GM12878 (cell line): ENCODE data around the gene ARHGAP6. TPM values are rescaled to one million over a fixed set of nuclear protein-coding genes. Genes with fewer than 3 reads are reported as not detected.

Experiments
- ATAC-seq: fragments of 200-7000 bp; cut with Tn5 transposase; 3 replicates; pipeline ENCODE4 v1.9.1; 2020; ENCODE audit warnings: mild to moderate bottlenecking, moderate library complexity
- BruUV-seq: library from RNA; stranded (reverse); fragments of 400-500 nt; replicated peaks from 2 replicates; lab custom pipeline; 2021; lab: Mats Ljungman, UMichigan
- CTCF ChIA-PET: fragments of 300-600 bp; sonication (Branson Sonifier 250); formaldehyde crosslinking; extraction: SDS; loops from one replicate; lab custom pipeline; 2021; ENCODE audit warnings: inconsistent platforms; lab: Yijun Ruan, JAX
- POLR2A ChIA-PET: fragments of 350-600 bp; formaldehyde crosslinking; extraction: SDS; loops from one replicate; lab custom pipeline; 2021; ENCODE audit warnings: inconsistent platforms; lab: Charles Lee
- RAD21 ChIA-PET: fragments of 300-600 bp; sonication (Branson Sonifier 250); formaldehyde crosslinking; loops from one replicate; lab custom pipeline; 2023; ENCODE audit warnings: antibody characterized with exemption; ENCODE audit not compliant: unreplicated experiment; lab: Charles Lee
- SMC1A ChIA-PET: fragments of 300-600 bp; sonication (Branson Sonifier 250); formaldehyde crosslinking; loops from one replicate; lab custom pipeline; 2023; ENCODE audit not compliant: unreplicated experiment, uncharacterized antibody; lab: Charles Lee
- DNase-seq: peaks from one replicate; pipeline ENCODE4 v3.0.0-alpha.2; 2011; ENCODE audit warnings: low read depth, low spot score
- FAIRE-seq: peaks from 3 replicates; lab custom pipeline; 2011; peaks lifted over from hg19 to GRCh38; lab: Jason Lieb, UNC
- H2AFZ ChIP-seq: 2 replicates; pipeline ENCODE4 v1.6.0; 2011; ENCODE audit warnings: low read depth, low read length, control low read depth; ENCODE audit not compliant: control insufficient read depth
- H3K27ac ChIP-seq: 2 replicates; pipeline ENCODE4 v1.5.1; 2011; ENCODE audit warnings: control low read depth; ENCODE audit not compliant: control insufficient read depth, insufficient read depth
- H3K27me3 ChIP-seq, 2 experiments: replicated peaks in 1 of 2; 2 replicates each; pipeline versions ENCODE4 v1.6.0 to v1.6.1; 2011; ENCODE audit warnings: low read length in 1 of 2; ENCODE audit not compliant: control insufficient read depth in 2 of 2, insufficient read depth in 2 of 2
- H3K36me3 ChIP-seq, 2 experiments: 2 replicates each; pipeline ENCODE4 v1.5.1; 2011; ENCODE audit warnings: low read length in 1 of 2; ENCODE audit not compliant: control insufficient read depth in 2 of 2, insufficient read depth in 2 of 2
- H3K4me1 ChIP-seq: 2 replicates; pipeline ENCODE4 v1.6.1; 2011; ENCODE audit warnings: mild to moderate bottlenecking, low read length, moderate library complexity, mixed read lengths; ENCODE audit not compliant: control insufficient read depth, insufficient read depth
- H3K4me2 ChIP-seq: 2 replicates; pipeline ENCODE4 v1.6.0; 2011; ENCODE audit warnings: control low read depth; ENCODE audit not compliant: control insufficient read depth, insufficient read depth
- H3K4me3 ChIP-seq: fragments of 200-600 bp; sonication (generic); 2 replicates; pipeline ENCODE4 v1.5.1; 2016
- H3K79me2 ChIP-seq: 2 replicates; pipeline ENCODE4 v1.6.0; 2011; ENCODE audit warnings: low read length; ENCODE audit not compliant: control insufficient read depth, insufficient read depth
- H3K9ac ChIP-seq: 2 replicates; pipeline ENCODE4 v1.8.0; 2011; ENCODE audit warnings: low read length, control low read depth, mixed read lengths; ENCODE audit not compliant: control insufficient read depth, insufficient read depth
- H3K9me3 ChIP-seq: replicated peaks from 3 replicates; pipeline ENCODE4 v1.5.1; 2011; ENCODE audit warnings: mild to moderate bottlenecking, low read length; ENCODE audit not compliant: control insufficient read depth, insufficient read depth
- H4K20me1 ChIP-seq: 2 replicates; pipeline ENCODE4 v1.6.0; 2011; ENCODE audit not compliant: control insufficient read depth, insufficient read depth
- ASH2L ChIP-seq: fragments of 300-600, 200-600 bp; sonication (generic); IDR thresholded peaks from 2 replicates; pipeline ENCODE4 v1.6.1; 2017; ENCODE audit warnings: low read depth, mild to moderate bottlenecking, borderline replicate concordance
- CBX5 ChIP-seq: sonication (generic); IDR thresholded peaks from 2 replicates; pipeline ENCODE4 v1.6.1; 2016; ENCODE audit warnings: low read depth, moderate library complexity, mild to moderate bottlenecking, inconsistent platforms
- E4F1 ChIP-seq: fragments of 450-650 bp; IDR thresholded peaks from 2 replicates; pipeline ENCODE4 v1.6.1; 2018; ENCODE audit warnings: borderline replicate concordance, mild to moderate bottlenecking; ENCODE audit not compliant: partially characterized antibody
- KAT2A ChIP-seq: conservative IDR thresholded peaks from 2 replicates; pipeline ENCODE4 v1.6.1; 2011; ENCODE audit warnings: low read depth, low read length; ENCODE audit not compliant: control insufficient read depth
- WGBS: methylation state at CpG from one replicate; pipeline ENCODE4 v1.1.6; 2016; ENCODE audit warnings: low lambda C conversion rate; ENCODE audit not compliant: insufficient replicate concordance, insufficient coverage; ENCODE audit errors: missing lambda C conversion rate; 5-methylcytosine and 5-hydroxymethylcytosine counted together
- in situ Hi-C: fragments of 300-500 bp; cut with MboI; formaldehyde crosslinking; loops from 9 replicates; pipeline ENCODE4 v1.14.3; 2018; ENCODE audit warnings: mixed read lengths
- intact Hi-C: fragments of 100-400 bp; cut with micrococcal nuclease; formaldehyde crosslinking; loops from one replicate; pipeline ENCODE4 v1.14.2; 2022; ENCODE audit not compliant: unreplicated experiment
- microRNA-seq: library from miRNA; unstranded; fragments of <30 nt; microRNA quantifications from one replicate; pipeline ENCODE4, GENCODE V29; 2018
- polyA plus RNA-seq, 11 experiments: library from polyadenylated mRNA; depleted of rRNA in 4 of 11; unstranded in 6 of 11; stranded (reverse) in 5 of 11; fragments of >200 nt; fragmentation: Nextera tagmentation in 4 of 11; fragmentation: Illumina TruSeq in 1 of 11; extraction: Ambion mirVana in 4 of 11; extraction: Trizol in 1 of 11; gene quantifications; 1 replicate in 1 of 11; 2 replicates in 10 of 11; pipeline versions ENCODE4 v1.2.1 to v1.2.3, GENCODE V29; 2011 to 2016; ENCODE audit warnings: inconsistent platforms in 2 of 11, missing spikeins in 2 of 11, low read depth in 1 of 11
- small RNA-seq: library from RNA; depleted of rRNA; stranded (forward); fragments of <200 nt; gene quantifications from one replicate; pipeline ENCODE3, GENCODE V24; 2014
- total RNA-seq, 4 experiments: library from RNA; depleted of rRNA in 3 of 4; stranded (reverse); fragments of >200 nt in 3 of 4; fragmentation: Illumina TruSeq in 1 of 4; extraction: Trizol in 1 of 4; gene quantifications; 2 replicates each; pipeline versions ENCODE4 v1.2.1 to v1.2.3, GENCODE V29; 2013 to 2021

Gene ARHGAP6
- total and polyA plus RNA-seq, 10 of the 15 experiments (the other 5 are each of a cell fraction or from before 2014, with no cell fraction given) = 0.20 to 1.8 (median 0.76) TPM

- Histone ChIP-seq H3K36me3 (no peaks in the 10 kb centered on the region), H4K20me1 (no peaks in the 10 kb centered on the region), H3K4me1 (no peaks in the 10 kb centered on the region), H2AFZ (no peak overlapping the region), H3K9me3 (no peaks in the 10 kb centered on the region), H3K9ac (no peak overlapping the region), H3K27ac (no peak overlapping the region), H3K79me2 (no peaks in the 10 kb centered on the region), H3K4me3 (no peak overlapping the region), H3K27me3 (no peaks in the 10 kb centered on the region), H3K4me2 (no peak overlapping the region)
- ChIA-PET SMC1A (no interaction called here), RAD21 (no interaction called here), CTCF (no interaction called here), POLR2A (no interaction called here)
- FAIRE-seq = no peak
- TF ChIP-seq KAT2A (no peak), E4F1 (no peak), ASH2L (no peak), CBX5 (peak; percentile 60; the same call in 1 of the 2 replicates)
- BruUV-seq = no TSS peak
- in situ Hi-C loops (no loop called here), intact Hi-C loops (loop anchor here (10.0 kb wide), 1 partner anchor 215 kb away; no protein-coding TSS in a partner anchor)
- 40% methylated on average over 1 of the region's 1 CpG for WGBS
- no peak for ATAC-seq
- no peak for DNase-seq
These were observed 575.9 kb downstream of the ARHGAP6 start for GRCh38 chrX:11089802-11090201.

Small RNA genes lying within 50 kb of the gene (microRNA-seq; reads per million reads assigned to microRNA genes)
- gene MIR548AX = not detected

Small RNA genes lying within 50 kb of the gene (small RNA-seq; reads per million reads assigned to genes)
- gene MIR548AX (not detected), gene RF00019 (not detected), gene RF02271 (not detected)

Other genes with a start within 250 kb of the ARHGAP6 start
- 39.3 and 39.4 TPM in 2 replicates for gene MSL3, start 92.3 kb upstream of the ARHGAP6 start, total RNA-seq (2014; rRNA removed)
- 29.0 and 30.2 TPM in 2 replicates for gene MSL3, start 92.3 kb upstream of the ARHGAP6 start, total RNA-seq (2014; rRNA removed; fragmentation: Illumina TruSeq; extraction: Trizol)
- gene MSL3, start 92.3 kb upstream of the ARHGAP6 start, total RNA-seq (2021) = 29.0 and 34.2 TPM in 2 replicates
- gene MSL3, start 92.3 kb upstream of the ARHGAP6 start, polyA plus RNA-seq (2011; rRNA removed) = 438 and 577 TPM in 2 replicates
- 39.1 and 44.4 TPM in 2 replicates for gene MSL3, start 92.3 kb upstream of the ARHGAP6 start, polyA plus RNA-seq (2014; fragmentation: Illumina TruSeq; extraction: Trizol)
- 10 to 100 TPM; 28.4 to 42.0 TPM for gene MSL3, start 92.3 kb upstream of the ARHGAP6 start, polyA plus RNA-seq (2014; fragmentation: Nextera tagmentation; extraction: Ambion mirVana)
- 41.0 and 44.9 TPM in 2 replicates for gene MSL3, start 92.3 kb upstream of the ARHGAP6 start, polyA plus RNA-seq (2014; rRNA removed)
- 10 to 100 TPM; 43.8 to 45.0 TPM for gene MSL3, start 92.3 kb upstream of the ARHGAP6 start, polyA plus RNA-seq (2016; fragmentation: Nextera tagmentation; extraction: Ambion mirVana)